ENCODE results near the gene LCMT2. TPM values are rescaled to one million over a fixed set of nuclear protein-coding genes. Genes with fewer than 3 reads are reported as not detected.

The LCMT2 gene
- total RNA-seq, 2 donors from 2014 or later, result 5.3 to 7.7 TPM

DNA sequence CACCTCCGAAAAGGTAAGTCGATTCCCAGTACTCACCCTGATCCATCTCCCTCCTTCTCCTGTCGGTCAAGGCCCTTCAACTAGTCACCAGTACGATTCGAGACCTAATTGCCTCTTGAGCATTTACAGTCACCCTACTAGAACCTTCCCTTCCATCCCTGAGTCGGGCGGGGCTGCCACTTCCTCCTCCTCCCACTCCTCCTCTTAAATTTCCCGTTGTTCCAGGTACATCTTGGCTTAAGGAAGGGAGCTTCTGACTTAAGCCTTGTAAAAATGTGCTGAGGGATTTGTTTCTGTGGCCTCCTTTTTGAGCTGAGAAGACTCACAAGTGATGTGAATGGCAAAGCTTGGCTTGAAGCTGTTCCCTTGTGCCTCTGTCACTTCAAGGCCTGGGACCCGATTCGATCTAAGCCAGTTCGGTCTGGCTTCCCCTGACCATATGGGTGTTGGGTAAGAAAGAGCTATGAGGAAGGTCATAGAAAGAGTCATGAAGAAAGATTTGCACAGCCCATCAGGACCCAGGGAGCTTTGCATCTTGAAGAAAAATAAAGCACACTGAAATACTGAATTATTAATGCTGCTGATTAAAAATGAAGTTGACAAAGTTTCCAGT lies 28.1 kb downstream of the LCMT2 start, which contains the start of gene TGM7:
TSS of gene TGM7 (minus strand) at position 51 of the 613 bp plus-strand sequence.
- ATAC-seq (ENCODE audit: insufficient number of reproducible peaks, low FRiP score, low read depth), result no peak
- no peak for TF ChIP-seq CTCF (IDR thresholded peaks at IDR 0.05)
- no peak within 1 kb of the TSS for H3K27ac ChIP-seq
- no peaks in the 10 kb centered on the region for H3K4me1 ChIP-seq (ENCODE audit: control insufficient read depth in 1 of 2, low read depth in 2 of 2)
- no peak for DNase-seq (ENCODE audit: low spot score)
- H3K9me3 ChIP-seq, result no peaks in the 10 kb centered on the region
- H3K4me3 ChIP-seq, result no peak within 1 kb of the TSS
- no peaks in the 10 kb centered on the region for H3K27me3 ChIP-seq (replicated peaks; ENCODE audit: insufficient read depth)
- no peaks in the 10 kb centered on the region for H3K36me3 ChIP-seq

GRCh38 chr15:43299884-43300283 lies 30.5 kb downstream of the LCMT2 start:
- H3K27ac ChIP-seq, result no peak overlapping the region
- no peak overlapping the region for H3K4me3 ChIP-seq
- no peaks in the 10 kb centered on the region for H3K27me3 ChIP-seq (replicated peaks; ENCODE audit: insufficient read depth)
- H3K4me1 ChIP-seq (ENCODE audit: control insufficient read depth in 1 of 2, low read depth in 2 of 2), result no peaks in the 10 kb centered on the region
- no peaks in the 10 kb centered on the region for H3K36me3 ChIP-seq
- DNase-seq (ENCODE audit: low spot score), result no peak
- H3K9me3 ChIP-seq, result no peaks in the 10 kb centered on the region
- TF ChIP-seq CTCF (IDR thresholded peaks at IDR 0.05), result no peak
- ATAC-seq (ENCODE audit: insufficient number of reproducible peaks, low FRiP score, low read depth), result no peak

GRCh38 chr15:43299411-43299810 lies 31.0 kb downstream of the LCMT2 start:
- no peak overlapping the region for H3K4me3 ChIP-seq
- no peak for DNase-seq (ENCODE audit: low spot score)
- H3K27me3 ChIP-seq (replicated peaks; ENCODE audit: insufficient read depth), result no peaks in the 10 kb centered on the region
- H3K9me3 ChIP-seq, result no peaks in the 10 kb centered on the region
- no peaks in the 10 kb centered on the region for H3K4me1 ChIP-seq (ENCODE audit: control insufficient read depth in 1 of 2, low read depth in 2 of 2)
- H3K36me3 ChIP-seq, result no peaks in the 10 kb centered on the region
- TF ChIP-seq CTCF (IDR thresholded peaks at IDR 0.05), result no peak
- ATAC-seq (ENCODE audit: insufficient number of reproducible peaks, low FRiP score, low read depth), result no peak
- no peak overlapping the region for H3K27ac ChIP-seq

DNA sequence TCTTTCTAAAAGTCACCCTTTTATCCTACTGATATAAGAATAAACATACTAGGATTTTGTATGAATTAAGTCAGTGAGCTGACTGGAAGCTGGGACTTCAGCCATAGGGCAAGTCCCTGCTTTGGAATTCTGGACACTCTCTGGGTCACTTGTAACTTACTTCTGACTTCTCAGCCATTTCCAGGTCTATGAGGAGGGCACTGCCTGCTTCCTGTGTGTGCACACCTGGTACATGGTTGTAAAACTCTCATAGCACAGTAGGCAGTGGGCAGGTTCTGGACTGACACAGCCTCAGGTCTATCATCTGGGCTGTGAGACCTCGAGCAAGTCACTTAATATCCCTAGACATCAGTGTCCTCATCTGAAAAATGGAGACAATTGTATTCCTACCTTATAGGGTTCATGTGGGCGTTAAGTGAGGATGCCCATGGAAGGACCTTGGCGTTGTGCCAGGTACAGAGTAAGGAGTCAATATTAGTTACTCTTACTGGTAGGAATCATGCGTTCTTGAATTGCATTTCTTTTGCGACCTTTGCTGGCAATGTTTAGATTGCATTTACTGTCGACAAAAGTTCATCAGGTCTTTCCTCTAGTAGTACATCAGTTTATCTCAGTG lies 36.2 kb downstream of the LCMT2 start:
- Histone ChIP-seq H3K27me3 (replicated peaks; ENCODE audit: insufficient read depth) (no peaks in the 10 kb centered on the region), H3K4me3 (no peak overlapping the region), H3K36me3 (no peaks in the 10 kb centered on the region), H3K4me1 (ENCODE audit: control insufficient read depth in 1 of 2, low read depth in 2 of 2) (peaks cover 0 to 12% of the 10 kb centered on the region in 2 donors), H3K27ac (no peak overlapping the region), H3K9me3 (no peaks in the 10 kb centered on the region)
- DNase-seq (ENCODE audit: low spot score), result no peak
- no peak for TF ChIP-seq CTCF (IDR thresholded peaks at IDR 0.05)
- no peak for ATAC-seq (ENCODE audit: insufficient number of reproducible peaks, low FRiP score, low read depth)

GRCh38 chr15:43293432-43293831 lies 36.9 kb downstream of the LCMT2 start:
- Histone ChIP-seq H3K9me3 (no peaks in the 10 kb centered on the region), H3K36me3 (no peaks in the 10 kb centered on the region), H3K4me1 (ENCODE audit: control insufficient read depth in 1 of 2, low read depth in 2 of 2) (peaks cover 0 to 12% of the 10 kb centered on the region in 2 donors), H3K4me3 (peak overlapping the region; percentile 54), H3K27me3 (replicated peaks; ENCODE audit: insufficient read depth) (no peaks in the 10 kb centered on the region), H3K27ac (no peak overlapping the region)
- no peak for DNase-seq (ENCODE audit: low spot score)
- no peak for TF ChIP-seq CTCF (IDR thresholded peaks at IDR 0.05)
- ATAC-seq (ENCODE audit: insufficient number of reproducible peaks, low FRiP score, low read depth), result no peak

Data from thoracic aorta (tissue), 2 donors.